SU-DHL-6 (cell line): ENCODE measurements around the gene RNF144A.
A peak's percentile ranks its signal among the peaks of the same experiment; 100 is the strongest.
"Not testable (repeated sequence)": the region's sequence is repeated elsewhere in the genome, so short reads cannot be mapped to it uniquely, and the experiment has no call there.

Experiments
- H2AFZ ChIP-seq: fragments of 200-600 bp; sonication (generic); 2 replicates; pipeline ENCODE4 v1.6.1; 2014; ENCODE audit warnings: low read depth, mild to moderate bottlenecking, moderate library complexity, mixed read lengths, antibody characterized with exemption, low read length; ENCODE audit not compliant: severe bottlenecking
- H3F3A ChIP-seq: fragments of 200-600 bp; shearing (Covaris generic); 2 replicates; pipeline ENCODE4 v1.6.0; 2016; ENCODE audit warnings: antibody characterized with exemption, mild to moderate bottlenecking; ENCODE audit not compliant: insufficient read depth
- H3K27ac ChIP-seq: fragments of 200-600 bp; sonication (generic); 2 replicates; pipeline ENCODE4 v1.5.1; 2016; ENCODE audit warnings: low read depth, mild to moderate bottlenecking, low read length, moderate library complexity, mixed read lengths
- H3K27me3 ChIP-seq: fragments of 200-600 bp; sonication (generic), shearing (Covaris generic); 2 replicates; pipeline ENCODE4 v1.6.0; 2014; ENCODE audit warnings: mild to moderate bottlenecking, low read length
- H3K36me3 ChIP-seq: fragments of 200-600 bp; sonication (generic); 2 replicates; pipeline ENCODE4 v1.6.1; 2014; ENCODE audit warnings: mild to moderate bottlenecking, low read length, mixed read lengths
- H3K4me2 ChIP-seq: fragments of 300-600, 200-600 bp; shearing (Covaris generic), sonication (generic); 2 replicates; pipeline ENCODE4 v1.6.0; 2014; ENCODE audit warnings: low read length, low read depth, mild to moderate bottlenecking; ENCODE audit not compliant: poor library complexity, severe bottlenecking
- H3K4me3 ChIP-seq: fragments of 200-600 bp; sonication (generic); 2 replicates; pipeline ENCODE4 v1.5.1; 2014; ENCODE audit warnings: antibody characterized with exemption, low read length, mild to moderate bottlenecking, mixed read lengths; ENCODE audit not compliant: insufficient read depth, poor library complexity, severe bottlenecking
- H3K79me2 ChIP-seq: fragments of 200-600 bp; sonication (generic); 2 replicates; pipeline ENCODE4 v1.6.1; 2014; ENCODE audit warnings: mild to moderate bottlenecking, low read length, moderate library complexity; ENCODE audit not compliant: insufficient read depth
- H3K9ac ChIP-seq: fragments of 200-600 bp; sonication (generic); 2 replicates; pipeline ENCODE4 v1.7.0; 2014; ENCODE audit warnings: mild to moderate bottlenecking, low read length
- H3K9me2 ChIP-seq: fragments of 200-600 bp; sonication (generic); replicated peaks from 2 replicates; pipeline ENCODE4 v1.6.1; 2014; ENCODE audit warnings: low read length; ENCODE audit not compliant: insufficient read depth
- H3K9me3 ChIP-seq: fragments of 200-600 bp; sonication (generic); 2 replicates; pipeline ENCODE4 v1.6.1; 2014; ENCODE audit warnings: low read length, mixed read lengths; ENCODE audit not compliant: insufficient read depth
- H4K20me1 ChIP-seq: fragments of 200-600 bp; sonication (generic); 2 replicates; pipeline ENCODE4 v1.6.1; 2014; ENCODE audit warnings: low read depth, mild to moderate bottlenecking, antibody characterized with exemption, low read length, moderate library complexity, mixed read lengths
- CTCF ChIP-seq: fragments of 200-600 bp; sonication (generic); IDR thresholded peaks from one replicate; pipeline ENCODE4 v1.5.1; 2017; ENCODE audit warnings: antibody characterized with exemption, mild to moderate bottlenecking, low read length, moderate library complexity; ENCODE audit not compliant: insufficient read depth, poor library complexity, severe bottlenecking
- EZH2phosphoT487 ChIP-seq: fragments of 200-600 bp; sonication (generic), shearing (Covaris generic); conservative IDR thresholded peaks from 2 replicates; pipeline ENCODE4 v1.6.1; 2018; ENCODE audit warnings: mild to moderate bottlenecking, antibody characterized with exemption, low read length, moderate library complexity, mixed read lengths

The RNF144A gene

GRCh38 chr2:6995391-6996097, 78.3 kb downstream of the RNF144A start:
- Histone ChIP-seq H3K79me2 (no peaks in the 10 kb centered on the region), H3K36me3 (no peaks in the 10 kb centered on the region), H3K9me2 (no peaks in the 10 kb centered on the region), H3K4me3 (no peak overlapping the region), H4K20me1 (no peaks in the 10 kb centered on the region), H2AFZ (no peak overlapping the region), H3K4me2 (no peak overlapping the region), H3K27me3 (no peaks in the 10 kb centered on the region), H3F3A (no peaks in the 10 kb centered on the region), H3K9me3 (no peaks in the 10 kb centered on the region), H3K27ac (no peak overlapping the region), H3K9ac (no peak overlapping the region)
- TF ChIP-seq CTCF (no peak), EZH2phosphoT487 (no peak)

GRCh38 chr2:6999211-6999877, 82.1 kb downstream of the RNF144A start:
- Histone ChIP-seq H4K20me1 (no peaks in the 10 kb centered on the region), H3K27me3 (no peaks in the 10 kb centered on the region), H3K27ac (no peak overlapping the region), H3K9me3 (no peaks in the 10 kb centered on the region), H3K9me2 (no peaks in the 10 kb centered on the region), H3K79me2 (no peaks in the 10 kb centered on the region), H2AFZ (no peak overlapping the region), H3K36me3 (no peaks in the 10 kb centered on the region), H3K4me3 (no peak overlapping the region), H3F3A (no peaks in the 10 kb centered on the region), H3K4me2 (peak overlapping the region; percentile 18), H3K9ac (no peak overlapping the region)
- no peak for TF ChIP-seq CTCF

- H3K79me2 ChIP-seq, H3K9ac ChIP-seq, H3K9me2 ChIP-seq: not testable (repeated sequence)
Observed at GRCh38 chr2:7001395-7001794, 84.2 kb downstream of the RNF144A start.

GRCh38 chr2:7003895-7004294, 86.7 kb downstream of the RNF144A start:
- no peak for TF ChIP-seq CTCF
- no peak for TF ChIP-seq EZH2phosphoT487
- Histone ChIP-seq H3K27me3 (no peaks in the 10 kb centered on the region), H3K9ac (no peak overlapping the region), H3K79me2 (no peaks in the 10 kb centered on the region), H3F3A (no peaks in the 10 kb centered on the region), H2AFZ (no peak overlapping the region), H3K4me3 (no peak overlapping the region), H3K9me2 (no peaks in the 10 kb centered on the region), H3K36me3 (no peaks in the 10 kb centered on the region), H3K4me2 (no peak overlapping the region), H4K20me1 (no peaks in the 10 kb centered on the region), H3K9me3 (no peaks in the 10 kb centered on the region), H3K27ac (no peak overlapping the region)

More at GRCh38 chr2:7001395-7001794, 84.2 kb downstream of the RNF144A start:
- not testable (repeated sequence) for H3K9me3 ChIP-seq, H3K4me2 ChIP-seq, H3K4me3 ChIP-seq, H3K36me3 ChIP-seq, H3K27me3 ChIP-seq, H4K20me1 ChIP-seq, H3K27ac ChIP-seq, H2AFZ ChIP-seq, H3F3A ChIP-seq
